NAMALWA (cell line): Measurements from ENCODE around the gene BMAL1.
A peak's percentile ranks its signal among the peaks of the same experiment; 100 is the strongest.
"Not testable (repeated sequence)": the region's sequence is repeated elsewhere in the genome, so short reads cannot be mapped to it uniquely, and the experiment has no call there.

Experiments
- DNase-seq: peaks from one replicate; pipeline ENCODE4 v3.0.0-alpha.2; 2015; ENCODE audit warnings: low spot score

Gene BMAL1

DNA sequence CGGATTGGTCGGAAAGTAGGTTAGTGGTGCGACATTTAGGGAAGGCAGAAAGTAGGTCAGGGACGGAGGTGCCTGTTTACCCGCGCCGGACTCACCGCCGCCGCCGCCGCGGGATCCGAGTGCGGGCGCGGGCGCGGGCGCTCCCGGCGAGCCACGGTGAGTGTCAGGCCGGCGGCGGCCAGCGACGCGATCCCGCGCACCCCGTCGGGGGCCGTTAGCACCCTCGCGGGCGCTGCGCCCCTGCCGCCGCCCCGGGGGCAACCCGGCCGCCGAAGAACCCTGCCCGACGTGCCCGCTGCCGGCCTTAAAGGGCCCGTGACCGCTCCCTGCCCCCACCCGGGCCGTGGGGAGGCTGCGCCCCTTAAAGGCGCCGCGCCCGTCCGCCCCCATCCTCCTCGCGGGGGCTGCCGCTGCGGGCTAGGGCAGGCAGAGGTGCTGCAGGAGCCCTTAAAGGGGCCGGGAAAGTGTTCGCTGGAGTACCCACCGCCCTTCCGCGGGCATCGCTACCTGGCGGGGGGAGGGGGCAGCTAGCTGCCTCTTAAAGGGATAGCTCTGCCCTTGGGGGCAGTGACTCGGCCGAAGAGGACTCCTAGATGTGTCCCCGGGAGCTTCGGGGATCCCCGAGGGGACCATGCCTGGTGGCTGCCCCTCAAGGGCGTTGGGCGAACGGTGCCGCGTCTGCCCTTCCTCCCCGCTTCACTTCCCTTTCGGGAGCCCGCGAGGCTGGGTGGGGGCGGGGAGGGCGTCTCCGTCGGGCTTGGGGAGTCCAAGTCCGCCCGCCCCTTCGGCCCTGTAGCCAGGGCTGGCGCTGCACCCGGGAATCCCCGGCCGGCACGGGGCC lies at the start of gene BMAL1:
Gene BMAL1 (plus strand): TSS at position 23 of the 841 bp plus-strand sequence. CDS start 76,519 bp downstream, outside the sequence.
- DNase-seq = no peak

GRCh38 chr11:13228572-13228971 lies 49.0 kb upstream of the BMAL1 start:
- peak; percentile 57 for DNase-seq

- DNase-seq = peak; percentile 25
Measured at GRCh38 chr11:13229136-13229535, 48.5 kb upstream of the BMAL1 start.

GRCh38 chr11:13229711-13230318 lies 47.8 kb upstream of the BMAL1 start:
- DNase-seq = no peak

DNA sequence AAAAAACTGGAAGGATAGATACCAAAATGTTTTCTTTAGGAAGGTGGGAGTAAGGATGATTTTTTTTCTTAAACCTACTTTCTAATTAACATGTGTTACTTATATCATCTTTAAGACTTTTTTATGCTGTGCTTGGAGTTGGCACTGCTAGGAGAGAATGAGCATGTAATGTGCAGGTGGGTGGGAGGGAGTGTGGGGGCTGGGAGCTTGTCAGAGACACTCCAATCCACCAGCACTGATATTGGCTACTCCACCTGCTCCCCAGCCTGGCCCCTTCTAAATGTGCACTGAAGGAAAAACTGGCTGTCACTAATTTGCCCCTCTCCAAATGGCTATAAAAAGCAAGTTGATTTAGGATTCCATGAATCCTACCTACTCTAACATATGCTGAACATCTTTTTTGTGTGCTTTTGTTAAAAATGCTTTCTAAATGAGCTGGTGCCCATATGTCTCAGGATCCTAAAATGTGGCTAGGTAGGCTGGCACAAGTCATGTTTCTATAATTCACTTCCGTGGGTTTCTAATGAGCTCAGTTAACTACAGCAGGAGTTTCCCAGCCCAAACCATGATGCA lies 44.3 kb upstream of the BMAL1 start:
- DNase-seq = no peak

DNA sequence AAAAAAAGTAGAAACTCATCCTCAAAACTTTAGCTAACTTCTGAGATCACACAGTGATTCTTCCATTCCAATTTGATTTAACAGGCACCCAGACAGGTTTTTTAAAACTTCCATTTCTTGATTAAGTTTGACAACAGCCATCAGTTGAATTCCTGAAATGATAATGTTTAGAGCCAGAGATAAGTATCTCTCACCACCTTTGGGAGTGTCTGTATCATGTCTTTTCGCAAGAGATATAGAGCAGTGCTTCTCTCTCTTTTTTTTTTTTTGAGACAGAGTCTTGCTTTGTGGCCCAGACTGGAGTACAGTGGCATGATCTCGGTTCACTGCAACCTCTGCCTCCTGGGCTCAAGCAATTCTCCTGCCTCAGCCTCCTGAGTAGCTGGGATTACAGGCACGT lies 41.7 kb upstream of the BMAL1 start:
- no peak for DNase-seq

DNA sequence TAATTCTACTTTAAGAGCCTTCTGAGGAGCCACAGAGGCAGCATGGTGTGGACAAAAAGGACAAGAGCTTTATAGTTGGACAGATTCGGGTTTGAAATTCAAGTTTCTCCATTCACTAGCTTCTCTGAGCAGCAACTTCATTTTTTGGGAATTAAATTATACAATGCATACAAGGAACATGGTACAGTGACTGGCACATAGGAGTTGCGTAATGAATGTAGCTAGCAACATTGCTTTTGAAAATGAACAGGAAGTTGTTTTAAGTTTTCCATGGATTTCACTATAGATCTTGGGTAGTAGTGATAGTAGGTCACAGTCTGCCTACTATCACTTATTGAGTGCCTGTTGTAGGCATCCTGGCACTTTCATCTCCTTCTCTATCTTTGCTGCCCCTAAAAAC lies 41.0 kb upstream of the BMAL1 start:
- DNase-seq = no peak

- no peak for DNase-seq
Measured at GRCh38 chr11:13237761-13238160, 39.8 kb upstream of the BMAL1 start.

DNA sequence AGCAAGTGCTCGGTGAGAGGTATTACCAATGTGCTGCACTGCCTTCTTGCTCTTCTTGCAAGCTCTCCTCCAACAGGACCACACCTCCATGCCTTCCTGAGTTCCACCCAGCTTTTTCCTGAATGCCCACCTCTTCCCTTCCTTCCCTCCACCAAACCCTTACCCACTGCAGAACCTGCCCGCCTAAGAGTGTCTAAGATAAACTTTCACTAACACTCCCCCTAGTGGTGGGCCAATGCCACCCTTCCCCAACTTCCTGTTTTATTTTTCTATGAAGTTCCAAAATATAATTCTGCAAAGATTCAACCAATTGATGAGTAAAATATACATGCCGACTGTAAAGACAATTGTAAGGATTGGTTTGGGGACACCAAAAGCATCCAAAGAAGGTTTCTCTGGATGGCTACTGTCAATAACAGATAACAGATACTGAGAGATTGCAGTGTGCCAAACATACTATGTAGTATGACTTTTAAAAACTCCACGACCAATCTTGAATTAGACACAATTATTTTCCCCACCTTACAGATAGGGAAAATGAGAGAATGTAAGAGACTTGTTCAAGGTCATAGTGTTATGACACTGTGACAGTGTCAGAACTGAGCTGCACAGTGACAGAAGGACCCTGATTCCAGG lies 38.6 kb upstream of the BMAL1 start:
- DNase-seq = peak; percentile 67

DNA sequence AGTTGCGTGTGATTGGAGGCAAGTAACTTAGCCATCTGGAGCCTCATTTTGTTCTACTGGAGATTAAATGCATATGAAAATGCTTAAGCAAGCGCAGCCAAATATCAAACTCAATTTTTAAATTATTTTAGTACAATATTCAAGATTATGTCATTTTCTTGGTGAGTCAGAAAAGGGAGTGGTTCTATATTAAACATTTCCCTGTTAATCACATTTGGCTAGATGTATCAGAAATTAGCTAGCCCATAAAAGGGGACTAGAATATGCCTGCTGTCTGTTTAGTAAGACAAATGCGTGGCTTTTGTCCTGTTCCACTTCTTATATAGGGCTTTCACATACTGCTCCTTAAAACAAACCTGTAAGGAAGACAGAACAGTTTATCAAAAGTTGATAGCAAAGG lies 35.0 kb upstream of the BMAL1 start:
- DNase-seq = no peak

DNA sequence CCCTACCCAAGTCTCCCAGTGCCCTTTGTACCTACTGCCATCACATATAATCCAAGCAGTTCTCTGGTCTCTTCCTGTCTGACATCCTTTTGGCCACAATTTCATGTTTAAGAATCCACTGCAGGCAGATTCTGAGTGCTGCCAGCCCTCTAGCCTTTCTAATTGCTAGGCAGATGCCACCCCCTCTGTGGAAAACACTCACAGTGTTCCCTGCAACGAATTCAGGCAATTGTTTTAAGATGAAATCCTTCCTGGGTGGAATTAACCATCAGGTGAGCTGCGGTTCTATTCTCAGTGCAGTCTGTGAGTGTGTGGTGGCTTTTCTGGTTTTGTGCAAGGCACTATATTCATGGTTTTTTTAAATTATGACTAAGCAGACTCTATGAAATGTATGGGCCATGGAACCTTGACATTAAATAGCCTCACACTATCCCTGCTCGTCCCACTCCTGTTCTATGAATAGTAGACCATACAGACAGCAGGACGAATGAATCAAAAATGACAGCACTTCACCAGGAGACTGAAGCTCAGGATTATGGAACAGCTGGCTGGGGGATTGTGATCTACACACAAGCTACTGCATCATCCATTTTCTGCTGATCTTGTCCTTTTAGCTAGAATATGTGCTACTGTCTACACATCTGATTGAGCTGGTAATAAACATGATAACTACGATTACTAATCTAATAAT lies 29.8 kb upstream of the BMAL1 start:
- no peak for DNase-seq

- DNase-seq = no peak
Measured at GRCh38 chr11:13249177-13249576, 28.4 kb upstream of the BMAL1 start.

- no peak for DNase-seq
Measured at GRCh38 chr11:13249992-13250391, 27.6 kb upstream of the BMAL1 start.

DNA sequence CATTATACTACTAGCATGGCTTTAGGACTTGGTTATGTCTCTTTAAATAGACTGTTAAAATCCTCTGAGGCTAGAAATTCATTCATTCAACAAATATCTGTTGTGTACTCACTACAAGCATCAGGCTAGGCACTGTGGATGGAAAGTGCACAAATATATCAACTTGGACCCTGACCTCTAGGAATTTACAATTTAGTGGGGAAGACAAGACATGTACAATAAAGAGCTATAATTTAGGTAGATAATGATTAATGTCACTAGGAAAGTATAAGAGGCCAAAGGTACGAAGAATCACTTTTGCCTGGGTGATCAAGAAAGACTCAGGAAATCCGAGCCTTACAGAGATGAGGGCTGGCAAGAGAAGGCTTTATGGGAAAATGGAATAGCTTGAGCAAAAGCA lies 25.6 kb upstream of the BMAL1 start:
- no peak for DNase-seq

GRCh38 chr11:13252438-13252837 lies 25.2 kb upstream of the BMAL1 start:
- no peak for DNase-seq

DNA sequence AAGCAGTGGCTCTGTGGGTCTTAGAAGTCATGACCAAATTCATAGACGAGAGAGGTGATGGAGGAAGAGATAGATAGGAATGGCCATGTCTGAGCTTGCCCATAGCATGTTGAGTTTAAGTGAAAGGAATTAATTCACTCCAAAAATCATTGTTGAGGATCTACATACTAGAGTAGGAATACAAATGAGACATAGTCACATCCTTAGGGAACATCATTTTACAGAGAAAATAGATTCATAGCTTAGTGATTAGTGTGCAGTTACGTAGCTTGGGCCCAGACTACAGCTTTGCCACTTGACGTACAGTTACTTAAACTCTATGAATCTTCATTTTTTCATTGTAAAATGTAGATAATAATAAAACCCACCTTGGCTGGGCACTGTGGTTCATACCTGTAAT lies 21.4 kb upstream of the BMAL1 start:
- DNase-seq = no peak

- DNase-seq = not testable (repeated sequence)
Measured at GRCh38 chr11:13258061-13258460, 19.5 kb upstream of the BMAL1 start.

- no peak for DNase-seq
Measured at GRCh38 chr11:13258855-13259254, 18.7 kb upstream of the BMAL1 start.

DNA sequence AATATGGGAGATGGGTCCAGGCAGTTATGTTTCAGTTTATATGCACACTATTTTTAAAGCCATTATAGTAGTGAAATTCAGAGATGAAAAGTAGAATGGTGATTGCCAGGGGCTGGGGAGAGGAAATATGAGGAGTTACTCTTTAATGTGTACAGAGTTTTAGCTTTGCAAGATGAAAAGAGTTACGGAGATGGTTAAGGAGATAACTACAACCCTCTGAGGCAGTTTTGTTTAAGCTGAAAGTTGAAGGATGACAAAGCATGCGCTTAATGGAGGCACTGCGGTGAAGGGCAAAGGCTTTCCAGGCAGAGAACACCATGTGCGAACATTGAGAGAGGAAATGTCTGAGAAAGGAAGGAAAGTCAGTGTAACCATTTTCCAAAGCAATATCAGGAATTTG lies 18.2 kb upstream of the BMAL1 start:
- DNase-seq = no peak

GRCh38 chr11:13260201-13260962 lies 17.2 kb upstream of the BMAL1 start:
- no peak for DNase-seq

GRCh38 chr11:13260963-13261588 lies 16.5 kb upstream of the BMAL1 start:
- no peak for DNase-seq
